Right kidney (tissue), 9 donors: ENCODE data around the gene FAM221B.

Experiments used
- DNase-seq: peaks from one replicate; pipeline ENCODE4 v3.0.0-alpha.2; 2016
- long read RNA-seq, 8 donors: transcript quantifications; one replicate each; lab custom pipeline, GENCODE V29; 2026

FAM221B gene
- long read RNA-seq, donor 1 = 0 reads
- long read RNA-seq, donor 2 = 0 reads
- long read RNA-seq, donor 3 = 0 reads
- long read RNA-seq, donor 4 = 0 reads
- long read RNA-seq, donor 5 = 0 reads
- long read RNA-seq, donor 6 = 0 reads
- long read RNA-seq, donor 7 = 0 reads
- long read RNA-seq, donor 8 = 0 reads

GRCh38 chr9:35828716-35829083 lies at the start of gene FAM221B:
Gene FAM221B (minus strand): TSS chr9:35828732. CDS start chr9:35826161, 2,571 bp downstream.
- peak; percentile 83 for DNase-seq

- no peak for DNase-seq
Measured at GRCh38 chr9:35872505-35872904, 44.0 kb upstream of the FAM221B start.

- DNase-seq = no peak
Measured at GRCh38 chr9:35871545-35871944, 43.0 kb upstream of the FAM221B start.

GRCh38 chr9:35870351-35870923 lies 41.9 kb upstream of the FAM221B start, which contains the start of gene OR13J1:
Gene OR13J1 (minus strand): TSS chr9:35870401. CDS start chr9:35870401, 0 bp downstream.
- no peak for DNase-seq

- DNase-seq = no peak
Measured at GRCh38 chr9:35869621-35870216, 41.2 kb upstream of the FAM221B start.

- DNase-seq = no peak
Measured at GRCh38 chr9:35868933-35869332, 40.4 kb upstream of the FAM221B start.

- no peak for DNase-seq
Measured at GRCh38 chr9:35867538-35867937, 39.0 kb upstream of the FAM221B start.

GRCh38 chr9:35864695-35865255 lies 36.2 kb upstream of the FAM221B start:
- DNase-seq = no peak

GRCh38 chr9:35863583-35863982 lies 35.1 kb upstream of the FAM221B start:
- no peak for DNase-seq

- no peak for DNase-seq
Measured at GRCh38 chr9:35862328-35862727, 33.8 kb upstream of the FAM221B start.

GRCh38 chr9:35861161-35861897 lies 32.8 kb upstream of the FAM221B start:
- DNase-seq = no peak

GRCh38 chr9:35859990-35860339 lies 31.4 kb upstream of the FAM221B start:
- DNase-seq = no peak

- DNase-seq = no peak
Measured at GRCh38 chr9:35859310-35859989, 30.9 kb upstream of the FAM221B start.

- DNase-seq = no peak
Measured at GRCh38 chr9:35858458-35858857, 29.9 kb upstream of the FAM221B start.

- no peak for DNase-seq
Measured at GRCh38 chr9:35856882-35857281, 28.4 kb upstream of the FAM221B start.

- DNase-seq = no peak
Measured at GRCh38 chr9:35856206-35856605, 27.7 kb upstream of the FAM221B start.

- DNase-seq = no peak
Measured at GRCh38 chr9:35854091-35854762, 25.7 kb upstream of the FAM221B start.

- no peak for DNase-seq
Measured at GRCh38 chr9:35852876-35853865, 24.6 kb upstream of the FAM221B start.

GRCh38 chr9:35852267-35852815 lies 23.8 kb upstream of the FAM221B start:
- DNase-seq = no peak
